ENCODE results near the gene TRMT10C.

The TRMT10C gene

DNA sequence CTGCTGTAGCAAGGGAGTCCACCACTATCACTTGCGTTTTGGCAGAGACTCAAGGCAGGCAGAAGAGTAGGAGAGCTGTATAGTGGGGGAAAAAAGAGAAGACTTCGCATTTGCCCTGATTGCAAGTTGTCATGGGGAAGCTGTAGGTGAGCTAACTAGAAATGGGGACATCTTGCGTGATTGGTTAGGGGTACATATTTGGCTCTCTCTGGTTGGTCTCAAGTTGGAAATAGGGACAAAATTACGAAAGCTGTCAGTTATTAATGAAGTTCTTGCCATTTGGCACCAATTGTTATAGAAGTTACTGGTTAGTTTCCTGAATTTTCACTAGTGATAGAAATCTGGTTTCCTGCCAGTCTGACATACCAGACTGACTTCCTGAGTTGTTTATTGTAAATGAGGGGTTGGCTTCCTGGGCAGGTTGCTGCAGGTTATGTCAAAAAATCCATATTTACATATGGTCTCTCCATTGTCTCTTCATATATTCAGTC lies 40.4 kb upstream of the TRMT10C start:
- H4K20me1 ChIP-seq (ENCODE audit: low read depth, low read length), result no peaks in the 10 kb centered on the region
- no peak overlapping the region for H2AFZ ChIP-seq (ENCODE audit: low read depth, low read length, severe bottlenecking)
- H3K4me3 ChIP-seq (ENCODE audit: insufficient read depth, low read length, poor library complexity, severe bottlenecking), result no peak overlapping the region
- no peaks in the 10 kb centered on the region for H3K27me3 ChIP-seq (ENCODE audit: low read length)
- no peaks in the 10 kb centered on the region for H3K79me2 ChIP-seq (ENCODE audit: insufficient read depth, low read length)
- TF ChIP-seq, protein P1, sequence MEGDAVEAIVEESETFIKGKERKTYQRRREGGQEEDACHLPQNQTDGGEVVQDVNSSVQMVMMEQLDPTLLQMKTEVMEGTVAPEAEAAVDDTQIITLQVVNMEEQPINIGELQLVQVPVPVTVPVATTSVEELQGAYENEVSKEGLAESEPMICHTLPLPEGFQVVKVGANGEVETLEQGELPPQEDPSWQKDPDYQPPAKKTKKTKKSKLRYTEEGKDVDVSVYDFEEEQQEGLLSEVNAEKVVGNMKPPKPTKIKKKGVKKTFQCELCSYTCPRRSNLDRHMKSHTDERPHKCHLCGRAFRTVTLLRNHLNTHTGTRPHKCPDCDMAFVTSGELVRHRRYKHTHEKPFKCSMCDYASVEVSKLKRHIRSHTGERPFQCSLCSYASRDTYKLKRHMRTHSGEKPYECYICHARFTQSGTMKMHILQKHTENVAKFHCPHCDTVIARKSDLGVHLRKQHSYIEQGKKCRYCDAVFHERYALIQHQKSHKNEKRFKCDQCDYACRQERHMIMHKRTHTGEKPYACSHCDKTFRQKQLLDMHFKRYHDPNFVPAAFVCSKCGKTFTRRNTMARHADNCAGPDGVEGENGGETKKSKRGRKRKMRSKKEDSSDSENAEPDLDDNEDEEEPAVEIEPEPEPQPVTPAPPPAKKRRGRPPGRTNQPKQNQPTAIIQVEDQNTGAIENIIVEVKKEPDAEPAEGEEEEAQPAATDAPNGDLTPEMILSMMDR (IDR thresholded peaks at IDR 0.05; ENCODE audit: insufficient read depth, low read length, poor library complexity, severe bottlenecking), result no peak
- TF ChIP-seq EZH2phosphoT487 (conservative IDR thresholded peaks at IDR 0.05; ENCODE audit: low read length), result no peak
- H3K9me3 ChIP-seq (ENCODE audit: insufficient read depth, low read length), result no peaks in the 10 kb centered on the region
- H3K27ac ChIP-seq (ENCODE audit: low read depth, low read length), result no peak overlapping the region
- H3K9ac ChIP-seq (ENCODE audit: low read length), result no peak overlapping the region
- no peaks in the 10 kb centered on the region for H3K36me3 ChIP-seq (ENCODE audit: low read length)
- H3K4me2 ChIP-seq (ENCODE audit: low read depth, low read length, poor library complexity, severe bottlenecking), result no peak overlapping the region
- no peaks in the 10 kb centered on the region for H3K9me2 ChIP-seq (replicated peaks; ENCODE audit: insufficient read depth, low read length)
- H3F3A ChIP-seq (ENCODE audit: insufficient read depth), result no peaks in the 10 kb centered on the region

DNA sequence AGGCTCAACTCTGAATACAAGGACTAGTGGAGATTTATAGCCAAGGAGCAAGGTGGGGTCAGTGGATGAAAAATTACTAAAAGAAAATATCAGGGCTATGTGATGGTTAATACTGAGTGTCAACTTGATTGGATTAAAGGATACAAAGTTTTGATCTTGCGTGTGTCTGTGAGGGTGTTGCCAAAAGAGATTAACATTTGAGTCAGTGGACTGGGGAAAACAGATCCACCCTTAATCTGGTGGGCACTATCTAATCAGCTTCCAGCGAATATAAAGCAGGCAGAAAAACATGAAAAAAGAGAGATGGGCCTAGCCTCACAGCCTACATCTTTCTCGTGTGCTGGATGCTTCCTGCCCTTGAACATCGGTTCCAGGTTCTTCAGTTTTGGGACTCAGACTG lies 34.2 kb upstream of the TRMT10C start:
- no peaks in the 10 kb centered on the region for H4K20me1 ChIP-seq (ENCODE audit: low read depth, low read length)
- no peak for TF ChIP-seq EZH2phosphoT487 (conservative IDR thresholded peaks at IDR 0.05; ENCODE audit: low read length)
- TF ChIP-seq, protein P1 (IDR thresholded peaks at IDR 0.05; ENCODE audit: insufficient read depth, low read length, poor library complexity, severe bottlenecking), result no peak
- H3K4me2 ChIP-seq (ENCODE audit: low read depth, low read length, poor library complexity, severe bottlenecking), result no peak overlapping the region
- no peaks in the 10 kb centered on the region for H3K9me2 ChIP-seq (replicated peaks; ENCODE audit: insufficient read depth, low read length)
- H2AFZ ChIP-seq (ENCODE audit: low read depth, low read length, severe bottlenecking), result no peak overlapping the region
- H3K9ac ChIP-seq (ENCODE audit: low read length), result no peak overlapping the region
- H3K9me3 ChIP-seq (ENCODE audit: insufficient read depth, low read length), result no peaks in the 10 kb centered on the region
- H3F3A ChIP-seq (ENCODE audit: insufficient read depth), result no peaks in the 10 kb centered on the region
- no peaks in the 10 kb centered on the region for H3K79me2 ChIP-seq (ENCODE audit: insufficient read depth, low read length)
- no peaks in the 10 kb centered on the region for H3K27me3 ChIP-seq (ENCODE audit: low read length)
- no peaks in the 10 kb centered on the region for H3K36me3 ChIP-seq (ENCODE audit: low read length)
- H3K4me3 ChIP-seq (ENCODE audit: insufficient read depth, low read length, poor library complexity, severe bottlenecking), result no peak overlapping the region
- no peak overlapping the region for H3K27ac ChIP-seq (ENCODE audit: low read depth, low read length)

DNA sequence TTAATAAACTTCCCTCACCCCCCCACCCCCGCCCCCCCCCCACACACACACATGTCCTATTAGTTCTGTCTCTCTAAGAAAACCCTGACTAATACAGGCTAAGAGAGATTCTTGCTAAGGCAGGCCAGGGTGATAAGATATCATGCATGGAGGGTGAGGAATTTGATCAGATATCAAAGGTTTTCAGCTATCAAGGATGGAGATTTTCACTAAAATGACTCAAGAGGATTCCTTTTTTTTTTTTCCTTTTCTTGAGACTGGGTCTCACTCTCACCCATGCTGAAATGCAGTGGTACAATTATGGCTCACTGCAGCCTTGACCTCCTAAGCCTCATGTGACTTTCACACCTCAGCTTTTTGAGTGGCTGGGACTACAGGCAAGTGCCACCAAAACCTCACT lies 33.8 kb upstream of the TRMT10C start:
- Histone ChIP-seq H3K27me3 (ENCODE audit: low read length) (no peaks in the 10 kb centered on the region), H3K9me3 (ENCODE audit: insufficient read depth, low read length) (no peaks in the 10 kb centered on the region), H3F3A (ENCODE audit: insufficient read depth) (no peaks in the 10 kb centered on the region), H3K79me2 (ENCODE audit: insufficient read depth, low read length) (no peaks in the 10 kb centered on the region), H3K9me2 (replicated peaks; ENCODE audit: insufficient read depth, low read length) (no peaks in the 10 kb centered on the region), H3K4me3 (ENCODE audit: insufficient read depth, low read length, poor library complexity, severe bottlenecking) (no peak overlapping the region), H3K27ac (ENCODE audit: low read depth, low read length) (no peak overlapping the region), H2AFZ (ENCODE audit: low read depth, low read length, severe bottlenecking) (no peak overlapping the region), H3K4me2 (ENCODE audit: low read depth, low read length, poor library complexity, severe bottlenecking) (no peak overlapping the region), H3K36me3 (ENCODE audit: low read length) (no peaks in the 10 kb centered on the region), H3K9ac (ENCODE audit: low read length) (no peak overlapping the region), H4K20me1 (ENCODE audit: low read depth, low read length) (no peaks in the 10 kb centered on the region)
- no peak for TF ChIP-seq EZH2phosphoT487 (conservative IDR thresholded peaks at IDR 0.05; ENCODE audit: low read length)
- TF ChIP-seq, protein P1 (IDR thresholded peaks at IDR 0.05; ENCODE audit: insufficient read depth, low read length, poor library complexity, severe bottlenecking), result no peak
